Transverse colon (tissue), 4 donors: ENCODE results near the gene ZNF845.
"Not testable (repeated sequence)": the region's sequence is repeated elsewhere in the genome, so short reads cannot be mapped to it uniquely, and the experiment has no call there.

Source experiments
- CTCF ChIP-seq, 5 experiments: fragments of 200-600 bp in 3 of 5; fragments of 450-650 bp in 2 of 5; sonication (generic) in 3 of 5; IDR thresholded peaks; 1 replicate in 2 of 5; 2 replicates in 3 of 5; pipeline ENCODE4 v1.5.1; 2016 to 2017; ENCODE audit warnings: antibody characterized with exemption in 5 of 5, inconsistent platforms in 3 of 5, mild to moderate bottlenecking in 2 of 5, moderate library complexity in 1 of 5
- EP300 ChIP-seq: sonication (generic); formaldehyde crosslinking; IDR thresholded peaks from one replicate; pipeline ENCODE4 v1.6.1; 2017; ENCODE audit warnings: antibody characterized with exemption, low read depth
- POLR2A ChIP-seq: fragments of 450-650 bp; IDR thresholded peaks from one replicate; pipeline ENCODE4 v1.6.1; 2016; ENCODE audit warnings: antibody characterized with exemption, mild to moderate bottlenecking, moderate library complexity
- POLR2AphosphoS5 ChIP-seq, 3 donors: sonication (generic); formaldehyde crosslinking; IDR thresholded peaks; one replicate each; pipeline ENCODE4 v1.6.1; 2016; ENCODE audit warnings: antibody characterized with exemption in 3 of 3

- not testable (repeated sequence) for TF ChIP-seq CTCF (IDR thresholded peaks at IDR 0.05); POLR2A; POLR2AphosphoS5 (IDR thresholded peaks at IDR 0.05); EP300
Observed at GRCh38 chr19:53344403-53344802, 10.9 kb downstream of the ZNF845 start.
